Mesenteric fat pad (tissue), 1 donor: ENCODE results near the gene CCSER1. TPM values are rescaled to one million over a fixed set of nuclear protein-coding genes. Genes with fewer than 3 reads are reported as not detected.
"Not testable (repeated sequence)": the region's sequence is repeated elsewhere in the genome, so short reads cannot be mapped to it uniquely, and the experiment has no call there.

Source experiments
- DNase-seq: peaks from one replicate; pipeline ENCODE4 v3.0.0-alpha.2; 2020; ENCODE audit warnings: low spot score
- total RNA-seq: library from RNA; stranded (reverse); fragmentation: NEBNext Ultra II Directional; extraction: Animal tissue kit (Norgen Biotek cat#: 25700); gene quantifications from one replicate; pipeline ENCODE4 v1.2.1, GENCODE V29; 2021
- donor health status: DM: yes; HTN: yes; CAD: no.

The CCSER1 gene
- total RNA-seq, 1 donor from 2014 or later = 9.7 TPM

- no peak for DNase-seq
These were observed 514.8 kb downstream of the CCSER1 start for GRCh38 chr4:90641861-90642599.

- DNase-seq = no peak
These were observed 516.0 kb downstream of the CCSER1 start for GRCh38 chr4:90643156-90643555.

GRCh38 chr4:90648311-90648710 lies 521.1 kb downstream of the CCSER1 start:
- DNase-seq = no peak

DNA sequence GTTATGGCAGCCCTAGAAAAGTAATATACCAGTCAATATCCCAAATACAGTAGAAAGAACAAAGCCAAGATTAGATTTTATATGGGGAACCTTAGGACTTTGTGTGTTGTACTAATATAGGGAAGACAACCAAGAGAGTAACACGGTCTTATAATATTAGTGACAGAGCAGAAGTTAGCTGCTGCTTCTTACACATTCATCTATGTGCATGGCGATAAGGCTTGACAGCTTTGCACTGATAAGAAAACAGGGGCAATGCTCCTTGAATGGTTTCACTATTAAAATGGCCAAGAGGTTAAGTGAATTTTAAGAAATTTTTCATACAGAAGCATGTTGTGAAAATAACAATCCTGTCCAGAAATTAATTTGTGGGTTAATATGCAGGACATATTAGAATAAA lies 521.6 kb downstream of the CCSER1 start:
- DNase-seq = no peak

DNA sequence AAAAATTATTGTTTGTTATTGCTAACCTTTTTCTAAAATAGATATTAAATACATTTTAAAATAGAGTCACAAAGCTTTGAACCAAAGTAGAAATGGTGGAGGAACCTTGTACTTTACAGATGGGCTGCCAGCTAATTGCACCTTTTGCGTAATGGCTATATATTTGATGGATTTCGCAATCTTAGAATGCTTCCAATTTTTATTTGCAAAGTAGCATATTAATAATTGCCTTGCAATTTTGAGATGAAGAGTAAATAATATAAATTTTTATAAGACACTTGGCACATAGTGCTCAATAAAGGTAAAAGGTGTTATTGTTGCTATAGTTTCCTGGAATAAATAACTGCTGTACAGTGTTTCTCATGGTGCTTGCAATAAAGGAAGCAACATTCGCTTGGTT lies 533.5 kb downstream of the CCSER1 start:
- no peak for DNase-seq

GRCh38 chr4:90670183-90670582 lies 543.0 kb downstream of the CCSER1 start:
- no peak for DNase-seq

- DNase-seq = no peak
These were observed 562.5 kb downstream of the CCSER1 start for GRCh38 chr4:90689739-90690138.

DNA sequence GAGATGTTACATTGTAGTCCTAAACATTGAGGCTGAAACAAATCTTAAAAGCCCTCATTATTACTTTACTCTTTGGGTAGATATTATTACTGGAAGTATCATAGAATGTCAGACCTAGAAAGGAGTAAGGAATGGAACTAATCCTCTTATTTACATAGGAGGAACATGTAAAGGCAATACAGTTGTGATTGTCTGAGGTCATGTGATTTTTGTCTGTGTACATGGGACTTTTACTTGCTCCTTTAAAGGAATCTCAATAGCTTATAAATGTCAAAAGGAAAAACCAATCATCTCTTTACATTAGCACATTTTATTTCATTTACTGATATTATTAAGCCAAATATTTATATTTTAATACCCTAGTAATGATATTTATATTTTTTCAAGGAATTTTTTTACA lies 568.2 kb downstream of the CCSER1 start:
- no peak for DNase-seq

DNA sequence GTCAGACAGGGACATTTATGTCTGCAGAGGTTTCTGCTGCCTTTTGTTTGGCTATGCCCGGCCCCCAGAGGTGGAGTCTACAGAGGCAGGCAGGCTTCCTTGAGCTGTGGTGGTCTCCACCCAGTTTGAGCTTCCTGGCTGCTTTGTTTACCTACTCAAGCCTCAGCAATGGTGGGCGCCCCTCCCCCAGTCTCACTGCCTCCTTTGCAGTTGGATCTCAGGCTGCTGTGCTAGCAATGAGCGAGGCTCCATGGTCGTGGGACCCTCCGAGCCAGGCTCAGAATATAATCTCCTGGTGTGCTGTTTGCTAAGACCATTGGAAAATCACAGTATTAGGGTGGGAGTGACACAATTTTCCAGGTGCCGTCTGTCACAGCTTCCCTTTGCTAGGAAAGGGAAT lies 578.3 kb downstream of the CCSER1 start:
- DNase-seq = not testable (repeated sequence)

GRCh38 chr4:90715242-90715641 lies 588.0 kb downstream of the CCSER1 start:
- no peak for DNase-seq

GRCh38 chr4:90718931-90719330 lies 591.7 kb downstream of the CCSER1 start:
- no peak for DNase-seq

GRCh38 chr4:90727938-90728337 lies 600.7 kb downstream of the CCSER1 start:
- DNase-seq = no peak

GRCh38 chr4:90730752-90731151 lies 603.6 kb downstream of the CCSER1 start:
- DNase-seq = no peak

- DNase-seq = no peak
These were observed 606.0 kb downstream of the CCSER1 start for GRCh38 chr4:90733211-90733610.

GRCh38 chr4:90745176-90745575 lies 618.0 kb downstream of the CCSER1 start:
- no peak for DNase-seq

GRCh38 chr4:90753068-90753467 lies 625.9 kb downstream of the CCSER1 start:
- DNase-seq = no peak

GRCh38 chr4:90757534-90758060 lies 630.4 kb downstream of the CCSER1 start:
- DNase-seq = no peak

DNA sequence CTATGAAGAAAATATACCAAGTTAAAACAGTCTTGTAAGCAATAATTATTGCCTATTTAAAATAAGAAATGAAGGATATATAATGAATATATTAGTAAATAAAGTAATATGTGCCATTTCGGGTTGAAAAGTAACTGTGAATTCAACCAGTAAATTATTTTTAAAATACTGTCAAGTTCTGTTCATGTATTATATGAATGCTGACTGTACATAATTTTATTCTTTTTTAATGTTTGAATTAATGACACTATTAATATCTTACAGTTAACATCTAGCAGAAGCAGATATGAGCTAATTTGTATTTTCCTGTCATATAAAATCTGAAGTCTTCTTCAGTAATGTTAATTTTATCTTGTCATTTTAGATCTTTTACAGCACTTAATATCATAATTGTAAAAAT lies 632.9 kb downstream of the CCSER1 start:
- DNase-seq = no peak

DNA sequence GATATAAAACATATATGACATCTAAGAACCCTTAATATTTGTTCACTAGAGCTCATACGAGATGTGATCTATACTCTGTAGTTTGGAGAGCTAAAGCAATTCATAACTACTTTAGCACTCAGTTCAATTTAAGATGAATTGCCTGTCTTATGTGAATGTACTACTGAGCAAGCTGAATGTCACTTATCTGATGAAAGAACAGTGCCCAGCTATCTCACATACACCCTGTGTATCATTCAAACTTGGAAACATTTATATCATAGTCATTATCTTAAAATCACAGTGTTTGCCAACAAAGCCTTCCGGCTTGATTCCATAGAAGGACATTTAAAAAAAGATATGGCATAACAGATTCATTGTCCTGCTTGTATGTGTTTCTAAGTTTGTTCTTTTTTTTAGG lies 639.6 kb downstream of the CCSER1 start:
- no peak for DNase-seq

- no peak for DNase-seq
These were observed 642.1 kb downstream of the CCSER1 start for GRCh38 chr4:90769251-90769650.

DNA sequence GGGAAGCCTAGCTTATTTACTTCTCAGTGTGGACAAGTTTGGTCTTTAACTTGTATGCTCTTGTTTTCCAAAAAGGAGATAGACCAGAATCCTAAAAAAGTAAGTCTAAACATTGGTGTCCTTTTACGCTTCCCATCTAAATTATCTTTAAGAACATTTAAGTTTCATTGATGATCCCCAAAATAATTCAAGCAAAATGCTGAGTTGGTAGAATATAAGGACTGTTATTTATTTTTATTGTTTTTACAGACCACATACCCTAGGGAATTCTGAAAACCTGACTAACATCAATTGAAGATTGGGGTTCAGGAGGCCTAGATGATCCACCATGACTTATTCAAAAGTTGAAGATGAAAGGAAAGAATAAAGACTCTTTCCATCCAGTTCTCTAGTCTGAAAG lies 653.0 kb downstream of the CCSER1 start:
- no peak for DNase-seq

DNA sequence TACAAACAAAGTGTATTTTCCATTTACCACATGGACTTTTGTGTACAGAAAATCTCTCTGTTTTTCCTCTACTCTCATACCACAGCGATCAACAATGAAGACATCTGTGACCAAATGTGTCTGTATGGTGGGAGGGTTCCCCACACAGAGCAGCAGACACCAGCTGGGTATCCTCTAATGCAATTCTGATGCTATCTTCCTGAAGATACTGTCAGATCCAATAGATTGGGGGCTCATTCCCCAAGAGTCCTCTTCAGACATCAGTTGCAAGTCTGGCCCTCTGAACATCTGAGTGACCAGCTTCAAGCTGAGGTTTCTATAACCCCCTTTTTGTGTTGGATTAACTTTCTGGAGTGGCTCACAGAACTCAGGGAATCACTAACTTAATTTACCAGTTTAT lies 659.4 kb downstream of the CCSER1 start:
- no peak for DNase-seq

GRCh38 chr4:90792696-90793095 lies 665.5 kb downstream of the CCSER1 start:
- DNase-seq = no peak
